WERI-Rb-1 (cell line): ENCODE data around the gene WDR27.
"Not testable (repeated sequence)": the region's sequence is repeated elsewhere in the genome, so short reads cannot be mapped to it uniquely, and the experiment has no call there.

ENCODE experiments used
- DNase-seq: peaks from one replicate; pipeline ENCODE4 v3.0.0-alpha.2; 2020
- H3K27ac ChIP-seq: fragments of 250-450 bp; sonication (Bioruptor Pico); 2 replicates; pipeline ENCODE4 v1.5.1; 2020; ENCODE audit warnings: mild to moderate bottlenecking, moderate library complexity
- H3K27me3 ChIP-seq: fragments of 250-450 bp; sonication (Bioruptor Pico); 2 replicates; pipeline ENCODE4 v1.5.1; 2021; ENCODE audit warnings: mild to moderate bottlenecking, low read depth, moderate library complexity; ENCODE audit not compliant: insufficient read depth, severe bottlenecking
- H3K36me3 ChIP-seq: fragments of 250-450 bp; sonication (Bioruptor Pico); 2 replicates; pipeline ENCODE4 v1.5.1; 2020; ENCODE audit warnings: mild to moderate bottlenecking, moderate library complexity
- H3K4me3 ChIP-seq: 2 replicates; pipeline ENCODE4 v1.5.1; 2011; ENCODE audit warnings: low read depth, mild to moderate bottlenecking, control low read depth, low read length
- H3K9me3 ChIP-seq: fragments of 250-450 bp; sonication (Bioruptor Pico); 2 replicates; pipeline ENCODE4 v1.5.1; 2021; ENCODE audit warnings: mild to moderate bottlenecking, moderate library complexity; ENCODE audit not compliant: severe bottlenecking
- CTCF ChIP-seq: IDR thresholded peaks from 2 replicates; pipeline ENCODE4 v1.5.1; 2011; ENCODE audit warnings: low read depth, mild to moderate bottlenecking, control low read depth, inconsistent platforms, low read length

WDR27 gene

GRCh38 chr6:169702840-169703246, 1.0 kb upstream of the WDR27 start:
- no peak for TF ChIP-seq CTCF
- Histone ChIP-seq H3K27ac (peak overlapping the region; percentile 92), H3K4me3 (peak overlapping the region; percentile 99), H3K27me3 (no peaks in the 10 kb centered on the region), H3K9me3 (no peaks in the 10 kb centered on the region), H3K36me3 (peaks cover 54% of the 10 kb centered on the region)
- no peak for DNase-seq

- no peaks in the 10 kb centered on the region for H3K27me3 ChIP-seq
- no peak for TF ChIP-seq CTCF
- peak overlapping the region; percentile 99 for H3K4me3 ChIP-seq
- H3K36me3 ChIP-seq = peaks cover 40% of the 10 kb centered on the region
- no peaks in the 10 kb centered on the region for H3K9me3 ChIP-seq
- DNase-seq = no peak
- H3K27ac ChIP-seq = peak overlapping the region; percentile 92
Measured at GRCh38 chr6:169701311-169701953, 397 bp downstream of the WDR27 start.

- Histone ChIP-seq H3K4me3 (no peak overlapping the region), H3K27me3 (no peaks in the 10 kb centered on the region), H3K27ac (no peak overlapping the region), H3K9me3 (no peaks in the 10 kb centered on the region), H3K36me3 (peaks cover 30% of the 10 kb centered on the region)
- TF ChIP-seq CTCF = no peak
- no peak for DNase-seq
Measured at GRCh38 chr6:169700296-169700695, 1.5 kb downstream of the WDR27 start.

- not testable (repeated sequence) for H3K4me3 ChIP-seq, H3K9me3 ChIP-seq, H3K36me3 ChIP-seq, H3K27me3 ChIP-seq, H3K27ac ChIP-seq
- peak; percentile 74 for TF ChIP-seq CTCF
- peak; percentile 73 for DNase-seq
Measured at GRCh38 chr6:169697115-169697514, 4.7 kb downstream of the WDR27 start.

- Histone ChIP-seq H3K9me3 (no peaks in the 10 kb centered on the region), H3K27me3 (no peaks in the 10 kb centered on the region), H3K4me3 (no peak overlapping the region), H3K36me3 (no peaks in the 10 kb centered on the region; the same call in 1 of the 2 replicates), H3K27ac (no peak overlapping the region)
- no peak for DNase-seq
- TF ChIP-seq CTCF = no peak
Measured at GRCh38 chr6:169695131-169695530, 6.7 kb downstream of the WDR27 start.

GRCh38 chr6:169692516-169692915, 9.3 kb downstream of the WDR27 start:
- Histone ChIP-seq H3K9me3 (no peaks in the 10 kb centered on the region), H3K27ac (no peak overlapping the region), H3K27me3 (no peaks in the 10 kb centered on the region), H3K36me3 (peaks cover 10% of the 10 kb centered on the region), H3K4me3 (no peak overlapping the region)
- TF ChIP-seq CTCF = no peak
- no peak for DNase-seq
